Astrocyte (in vitro differentiated cells and primary cell): ENCODE measurements around the gene DHX35. TPM values are rescaled to one million over a fixed set of nuclear protein-coding genes. Genes with fewer than 3 reads are reported as not detected.

Experiments
- DNase-seq: peaks from one replicate; pipeline ENCODE4 v3.0.0-alpha.2; 2010; ENCODE audit warnings: low read depth
- FAIRE-seq: peaks from 2 replicates; lab custom pipeline; 2011; peaks lifted over from hg19 to GRCh38; lab: Jason Lieb, UNC
- H2AFZ ChIP-seq: 2 replicates; pipeline ENCODE4 v1.6.0; 2012; ENCODE audit warnings: low read depth, low read length, inconsistent platforms
- H3K27ac ChIP-seq: 2 replicates; pipeline ENCODE4 v1.5.1; 2011; ENCODE audit warnings: low read depth, low read length, inconsistent platforms
- H3K27me3 ChIP-seq: 2 replicates; pipeline ENCODE4 v1.6.0; 2011; ENCODE audit warnings: low read length, inconsistent platforms; ENCODE audit not compliant: insufficient read depth
- H3K36me3 ChIP-seq: 2 replicates; pipeline ENCODE4 v1.5.1; 2011; ENCODE audit warnings: low read length, inconsistent platforms; ENCODE audit not compliant: insufficient read depth
- H3K4me1 ChIP-seq: 2 replicates; pipeline ENCODE4 v1.5.1; 2011; ENCODE audit warnings: low read length, inconsistent platforms; ENCODE audit not compliant: insufficient read depth
- H3K4me2 ChIP-seq: 2 replicates; pipeline ENCODE4 v1.6.0; 2012; ENCODE audit warnings: low read length, inconsistent platforms
- H3K4me3 ChIP-seq: 2 replicates; pipeline ENCODE4 v1.5.1; 2011; ENCODE audit warnings: low read depth, mild to moderate bottlenecking, low read length, inconsistent platforms; ENCODE audit not compliant: insufficient read depth
- H3K79me2 ChIP-seq: 2 replicates; pipeline ENCODE4 v1.6.0; 2012; ENCODE audit warnings: mild to moderate bottlenecking, low read length, inconsistent platforms; ENCODE audit not compliant: insufficient read depth
- H3K9ac ChIP-seq: 2 replicates; pipeline ENCODE4 v1.6.0; 2012; ENCODE audit warnings: mild to moderate bottlenecking, low read length, inconsistent platforms
- H3K9me3 ChIP-seq: 2 replicates; pipeline ENCODE4 v1.5.1; 2012; ENCODE audit warnings: low read depth, mild to moderate bottlenecking, low read length, inconsistent platforms; ENCODE audit not compliant: insufficient read depth
- H4K20me1 ChIP-seq: 2 replicates; pipeline ENCODE4 v1.6.0; 2012; ENCODE audit warnings: low read length, inconsistent platforms; ENCODE audit not compliant: insufficient read depth
- H3K27ac Mint-ChIP-seq: one replicate; pipeline ENCODE4 v1.8.0; 2021; ENCODE audit warnings: mild to moderate bottlenecking, mixed read lengths; ENCODE audit not compliant: unreplicated experiment
- H3K27me3 Mint-ChIP-seq: one replicate; pipeline ENCODE4 v1.8.0; 2021; ENCODE audit warnings: low read depth, mixed read lengths; ENCODE audit not compliant: unreplicated experiment
- H3K36me3 Mint-ChIP-seq: one replicate; pipeline ENCODE4 v1.8.0; 2021; ENCODE audit warnings: low read depth, mixed read lengths; ENCODE audit not compliant: unreplicated experiment
- H3K4me1 Mint-ChIP-seq: one replicate; pipeline ENCODE4 v1.8.0; 2021; ENCODE audit warnings: low read depth, mixed read lengths; ENCODE audit not compliant: unreplicated experiment
- H3K4me3 Mint-ChIP-seq: one replicate; pipeline ENCODE4 v1.8.0; 2021; ENCODE audit warnings: mild to moderate bottlenecking, moderate library complexity, mixed read lengths; ENCODE audit not compliant: unreplicated experiment
- H3K9me3 Mint-ChIP-seq: one replicate; pipeline ENCODE4 v1.8.0; 2021; ENCODE audit warnings: mild to moderate bottlenecking, mixed read lengths; ENCODE audit not compliant: unreplicated experiment
- EZH2 ChIP-seq: IDR thresholded peaks from 2 replicates; pipeline ENCODE4 v1.6.1; 2012; ENCODE audit warnings: mild to moderate bottlenecking, low read length, inconsistent platforms; ENCODE audit not compliant: insufficient read depth
- total RNA-seq: library from RNA; stranded (reverse); gene quantifications from 2 replicates; pipeline ENCODE4 v1.2.1, GENCODE V29; 2021
- TF ChIP-seq, protein P1 (sequence below): IDR thresholded peaks from 2 replicates; pipeline ENCODE4 v1.5.1; 2011; ENCODE audit warnings: low read depth, mild to moderate bottlenecking, inconsistent platforms, low read length, moderate library complexity; ENCODE audit not compliant: insufficient read depth

DHX35 gene
- total RNA-seq, 1 donor from 2014 or later, result 7.8 TPM

DNA sequence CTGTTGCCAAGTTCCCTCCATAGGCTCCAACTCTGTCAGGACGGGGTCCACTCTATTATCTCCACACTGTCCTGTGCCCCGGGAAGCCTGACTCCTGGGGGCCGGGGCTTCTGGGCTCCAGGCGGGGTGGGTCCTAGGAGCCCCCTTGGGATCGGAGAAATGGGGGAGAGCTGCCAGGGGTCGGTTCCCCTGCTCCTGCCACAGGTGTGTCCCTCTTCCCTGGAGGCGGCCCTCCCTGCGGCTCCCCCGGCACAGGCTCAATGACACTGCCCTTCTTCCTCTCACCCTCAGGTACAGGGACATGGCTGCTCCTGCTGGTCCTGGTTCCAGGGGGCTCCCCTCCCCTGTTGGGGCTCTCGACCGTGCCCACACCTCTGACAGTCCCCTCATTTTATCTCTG lies 110.0 kb downstream of the DHX35 start:
- peaks cover 2% of the 10 kb centered on the region for H3K4me1 ChIP-seq
- Mint-ChIP-seq H3K9me3 (peaks cover 11% of the 10 kb centered on the region), H3K27me3 (peaks cover 22% of the 10 kb centered on the region), H3K4me3 (no peak overlapping the region), H3K4me1 (no peaks in the 10 kb centered on the region), H3K27ac (no peak overlapping the region), H3K36me3 (no peaks in the 10 kb centered on the region)
- no peak for DNase-seq
- no peaks in the 10 kb centered on the region for H3K9me3 ChIP-seq
- FAIRE-seq, result no peak
- no peak overlapping the region for H2AFZ ChIP-seq
- no peak overlapping the region for H3K4me3 ChIP-seq
- TF ChIP-seq EZH2, result no peak
- TF ChIP-seq, protein P1, sequence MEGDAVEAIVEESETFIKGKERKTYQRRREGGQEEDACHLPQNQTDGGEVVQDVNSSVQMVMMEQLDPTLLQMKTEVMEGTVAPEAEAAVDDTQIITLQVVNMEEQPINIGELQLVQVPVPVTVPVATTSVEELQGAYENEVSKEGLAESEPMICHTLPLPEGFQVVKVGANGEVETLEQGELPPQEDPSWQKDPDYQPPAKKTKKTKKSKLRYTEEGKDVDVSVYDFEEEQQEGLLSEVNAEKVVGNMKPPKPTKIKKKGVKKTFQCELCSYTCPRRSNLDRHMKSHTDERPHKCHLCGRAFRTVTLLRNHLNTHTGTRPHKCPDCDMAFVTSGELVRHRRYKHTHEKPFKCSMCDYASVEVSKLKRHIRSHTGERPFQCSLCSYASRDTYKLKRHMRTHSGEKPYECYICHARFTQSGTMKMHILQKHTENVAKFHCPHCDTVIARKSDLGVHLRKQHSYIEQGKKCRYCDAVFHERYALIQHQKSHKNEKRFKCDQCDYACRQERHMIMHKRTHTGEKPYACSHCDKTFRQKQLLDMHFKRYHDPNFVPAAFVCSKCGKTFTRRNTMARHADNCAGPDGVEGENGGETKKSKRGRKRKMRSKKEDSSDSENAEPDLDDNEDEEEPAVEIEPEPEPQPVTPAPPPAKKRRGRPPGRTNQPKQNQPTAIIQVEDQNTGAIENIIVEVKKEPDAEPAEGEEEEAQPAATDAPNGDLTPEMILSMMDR, result no peak
- H3K27ac ChIP-seq, result no peak overlapping the region
- no peaks in the 10 kb centered on the region for H3K79me2 ChIP-seq
- peaks cover 3% of the 10 kb centered on the region for H3K27me3 ChIP-seq
- no peak overlapping the region for H3K4me2 ChIP-seq
- H4K20me1 ChIP-seq, result no peaks in the 10 kb centered on the region
- H3K36me3 ChIP-seq, result no peaks in the 10 kb centered on the region
- H3K9ac ChIP-seq, result no peak overlapping the region

DNA sequence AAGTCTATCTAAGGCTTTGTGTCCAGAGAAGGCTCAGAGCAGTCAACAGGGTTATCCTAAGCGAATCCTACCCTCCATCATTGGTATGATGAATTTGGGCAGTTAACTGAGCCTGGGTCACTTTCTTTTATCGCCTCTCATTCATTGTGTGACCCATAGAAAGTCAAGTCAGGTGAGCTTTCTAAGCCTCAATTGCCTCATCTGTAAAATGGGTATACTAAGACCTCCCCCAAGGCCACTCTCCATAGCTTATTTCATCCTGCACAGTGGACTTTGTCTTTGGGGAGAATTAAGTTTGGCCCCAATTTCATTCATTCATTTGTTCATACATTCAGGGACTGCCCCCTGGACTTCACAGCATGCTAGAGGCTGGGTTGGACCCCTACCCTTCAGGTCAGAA lies 110.5 kb downstream of the DHX35 start:
- FAIRE-seq, result no peak
- Histone ChIP-seq H4K20me1 (no peaks in the 10 kb centered on the region), H3K27me3 (peaks cover 3% of the 10 kb centered on the region), H3K9ac (no peak overlapping the region), H3K4me1 (peaks cover 2% of the 10 kb centered on the region), H3K4me3 (no peak overlapping the region), H3K79me2 (no peaks in the 10 kb centered on the region), H3K4me2 (no peak overlapping the region), H2AFZ (no peak overlapping the region), H3K27ac (no peak overlapping the region), H3K36me3 (no peaks in the 10 kb centered on the region), H3K9me3 (no peaks in the 10 kb centered on the region)
- no peak for DNase-seq
- Mint-ChIP-seq H3K4me1 (no peaks in the 10 kb centered on the region), H3K9me3 (peaks cover 9% of the 10 kb centered on the region), H3K27me3 (peaks cover 24% of the 10 kb centered on the region), H3K4me3 (no peak overlapping the region), H3K27ac (no peak overlapping the region), H3K36me3 (no peaks in the 10 kb centered on the region)
- TF ChIP-seq, protein P1, result no peak
- TF ChIP-seq EZH2, result no peak

DNA sequence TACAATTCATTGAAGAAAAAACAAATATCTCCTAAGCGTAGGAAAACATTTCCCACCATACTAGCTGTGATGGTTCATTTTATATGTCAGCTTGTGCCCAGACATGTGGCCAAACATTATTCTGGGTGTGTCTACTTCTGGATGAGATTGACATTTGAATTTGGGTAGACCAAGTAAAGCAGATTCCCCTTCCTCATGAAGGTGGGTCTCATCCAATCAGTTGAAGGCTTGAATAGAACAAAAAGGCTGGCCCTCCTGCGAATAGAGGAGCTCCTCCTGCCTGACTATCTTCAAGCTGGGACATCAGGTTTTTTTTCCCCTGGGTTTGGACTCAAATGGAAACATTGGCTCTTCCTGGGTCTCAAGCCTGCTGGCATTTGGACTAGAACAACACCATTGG lies 113.6 kb downstream of the DHX35 start:
- no peaks in the 10 kb centered on the region for H3K36me3 ChIP-seq
- H2AFZ ChIP-seq, result no peak overlapping the region
- H3K9me3 ChIP-seq, result no peaks in the 10 kb centered on the region
- no peak overlapping the region for H3K9ac ChIP-seq
- no peaks in the 10 kb centered on the region for H4K20me1 ChIP-seq
- Mint-ChIP-seq H3K9me3 (no peaks in the 10 kb centered on the region), H3K4me1 (no peaks in the 10 kb centered on the region), H3K27ac (no peak overlapping the region), H3K36me3 (no peaks in the 10 kb centered on the region), H3K4me3 (no peak overlapping the region), H3K27me3 (peaks cover 14% of the 10 kb centered on the region)
- no peak for TF ChIP-seq EZH2
- TF ChIP-seq, protein P1, result no peak
- no peak for FAIRE-seq
- H3K4me1 ChIP-seq, result no peaks in the 10 kb centered on the region
- no peak overlapping the region for H3K27ac ChIP-seq
- DNase-seq, result no peak
- H3K27me3 ChIP-seq, result no peaks in the 10 kb centered on the region
- no peaks in the 10 kb centered on the region for H3K79me2 ChIP-seq
- H3K4me2 ChIP-seq, result no peak overlapping the region
- H3K4me3 ChIP-seq, result no peak overlapping the region
